ENCODE measurements around the gene TNNC2.

DNA sequence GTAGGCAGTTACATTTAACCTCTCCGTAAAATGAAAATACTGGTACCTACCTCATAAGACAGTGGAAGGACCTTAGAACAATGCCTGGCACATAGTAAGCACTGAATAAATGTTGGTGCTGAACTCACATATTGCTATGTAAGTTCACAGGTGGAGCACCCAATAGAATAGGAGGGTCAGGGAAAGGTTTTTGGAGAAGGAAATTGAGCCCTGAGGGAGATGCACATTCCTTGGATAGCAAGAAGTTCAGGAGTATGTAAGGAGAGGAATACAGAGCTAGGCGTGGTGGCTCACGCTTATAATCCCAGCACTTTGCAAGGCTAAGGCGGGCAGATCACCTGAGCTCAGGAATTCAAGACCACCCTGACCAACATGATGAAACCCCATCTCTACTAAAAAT is 7.6 kb downstream of the TNNC2 start:
- TF ChIP-seq ZFP36 (IDR thresholded peaks at IDR 0.05; ENCODE audit: borderline replicate concordance, partially characterized antibody), result no peak
- TF ChIP-seq, protein P1, sequence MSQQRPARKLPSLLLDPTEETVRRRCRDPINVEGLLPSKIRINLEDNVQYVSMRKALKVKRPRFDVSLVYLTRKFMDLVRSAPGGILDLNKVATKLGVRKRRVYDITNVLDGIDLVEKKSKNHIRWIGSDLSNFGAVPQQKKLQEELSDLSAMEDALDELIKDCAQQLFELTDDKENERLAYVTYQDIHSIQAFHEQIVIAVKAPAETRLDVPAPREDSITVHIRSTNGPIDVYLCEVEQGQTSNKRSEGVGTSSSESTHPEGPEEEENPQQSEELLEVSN (IDR thresholded peaks at IDR 0.05; ENCODE audit: borderline replicate concordance, low read depth), result no peak
- TF ChIP-seq, protein P2, sequence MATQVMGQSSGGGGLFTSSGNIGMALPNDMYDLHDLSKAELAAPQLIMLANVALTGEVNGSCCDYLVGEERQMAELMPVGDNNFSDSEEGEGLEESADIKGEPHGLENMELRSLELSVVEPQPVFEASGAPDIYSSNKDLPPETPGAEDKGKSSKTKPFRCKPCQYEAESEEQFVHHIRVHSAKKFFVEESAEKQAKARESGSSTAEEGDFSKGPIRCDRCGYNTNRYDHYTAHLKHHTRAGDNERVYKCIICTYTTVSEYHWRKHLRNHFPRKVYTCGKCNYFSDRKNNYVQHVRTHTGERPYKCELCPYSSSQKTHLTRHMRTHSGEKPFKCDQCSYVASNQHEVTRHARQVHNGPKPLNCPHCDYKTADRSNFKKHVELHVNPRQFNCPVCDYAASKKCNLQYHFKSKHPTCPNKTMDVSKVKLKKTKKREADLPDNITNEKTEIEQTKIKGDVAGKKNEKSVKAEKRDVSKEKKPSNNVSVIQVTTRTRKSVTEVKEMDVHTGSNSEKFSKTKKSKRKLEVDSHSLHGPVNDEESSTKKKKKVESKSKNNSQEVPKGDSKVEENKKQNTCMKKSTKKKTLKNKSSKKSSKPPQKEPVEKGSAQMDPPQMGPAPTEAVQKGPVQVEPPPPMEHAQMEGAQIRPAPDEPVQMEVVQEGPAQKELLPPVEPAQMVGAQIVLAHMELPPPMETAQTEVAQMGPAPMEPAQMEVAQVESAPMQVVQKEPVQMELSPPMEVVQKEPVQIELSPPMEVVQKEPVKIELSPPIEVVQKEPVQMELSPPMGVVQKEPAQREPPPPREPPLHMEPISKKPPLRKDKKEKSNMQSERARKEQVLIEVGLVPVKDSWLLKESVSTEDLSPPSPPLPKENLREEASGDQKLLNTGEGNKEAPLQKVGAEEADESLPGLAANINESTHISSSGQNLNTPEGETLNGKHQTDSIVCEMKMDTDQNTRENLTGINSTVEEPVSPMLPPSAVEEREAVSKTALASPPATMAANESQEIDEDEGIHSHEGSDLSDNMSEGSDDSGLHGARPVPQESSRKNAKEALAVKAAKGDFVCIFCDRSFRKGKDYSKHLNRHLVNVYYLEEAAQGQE (IDR thresholded peaks at IDR 0.05), result no peak
- no peak for TF ChIP-seq KDM1A (IDR thresholded peaks at IDR 0.05; ENCODE audit: low read depth)
- no peak for TF ChIP-seq BHLHE40 (IDR thresholded peaks at IDR 0.05; ENCODE audit: low read depth, low read length)
- no peak for TF ChIP-seq RFX5 (IDR thresholded peaks at IDR 0.05)
- TF ChIP-seq, protein P3, sequence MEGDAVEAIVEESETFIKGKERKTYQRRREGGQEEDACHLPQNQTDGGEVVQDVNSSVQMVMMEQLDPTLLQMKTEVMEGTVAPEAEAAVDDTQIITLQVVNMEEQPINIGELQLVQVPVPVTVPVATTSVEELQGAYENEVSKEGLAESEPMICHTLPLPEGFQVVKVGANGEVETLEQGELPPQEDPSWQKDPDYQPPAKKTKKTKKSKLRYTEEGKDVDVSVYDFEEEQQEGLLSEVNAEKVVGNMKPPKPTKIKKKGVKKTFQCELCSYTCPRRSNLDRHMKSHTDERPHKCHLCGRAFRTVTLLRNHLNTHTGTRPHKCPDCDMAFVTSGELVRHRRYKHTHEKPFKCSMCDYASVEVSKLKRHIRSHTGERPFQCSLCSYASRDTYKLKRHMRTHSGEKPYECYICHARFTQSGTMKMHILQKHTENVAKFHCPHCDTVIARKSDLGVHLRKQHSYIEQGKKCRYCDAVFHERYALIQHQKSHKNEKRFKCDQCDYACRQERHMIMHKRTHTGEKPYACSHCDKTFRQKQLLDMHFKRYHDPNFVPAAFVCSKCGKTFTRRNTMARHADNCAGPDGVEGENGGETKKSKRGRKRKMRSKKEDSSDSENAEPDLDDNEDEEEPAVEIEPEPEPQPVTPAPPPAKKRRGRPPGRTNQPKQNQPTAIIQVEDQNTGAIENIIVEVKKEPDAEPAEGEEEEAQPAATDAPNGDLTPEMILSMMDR (IDR thresholded peaks at IDR 0.05), result no peak
- TF ChIP-seq, protein P4, sequence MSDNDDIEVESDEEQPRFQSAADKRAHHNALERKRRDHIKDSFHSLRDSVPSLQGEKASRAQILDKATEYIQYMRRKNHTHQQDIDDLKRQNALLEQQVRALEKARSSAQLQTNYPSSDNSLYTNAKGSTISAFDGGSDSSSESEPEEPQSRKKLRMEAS (IDR thresholded peaks at IDR 0.05), result no peak
- TF ChIP-seq POLR2A (IDR thresholded peaks at IDR 0.05; ENCODE audit: low read length), result no peak
- TF ChIP-seq MYC (IDR thresholded peaks at IDR 0.05; ENCODE audit: borderline replicate concordance, low read length), result no peak
